Type B pancreatic cell (in vitro differentiated cells): ENCODE measurements around the gene CNTN4. TPM values are rescaled to one million over a fixed set of nuclear protein-coding genes. Genes with fewer than 3 reads are reported as not detected.

Source experiments
- DNase-seq: peaks from one replicate; pipeline ENCODE4 v3.0.0; 2021; ENCODE audit warnings: mixed read lengths; ENCODE audit not compliant: unreplicated experiment; ENCODE audit errors: extremely low spot score
- H3K27ac Mint-ChIP-seq: 2 replicates; pipeline ENCODE4 v1.8.0; 2021; ENCODE audit warnings: mild to moderate bottlenecking, mixed read lengths
- H3K27me3 Mint-ChIP-seq: 2 replicates; pipeline ENCODE4 v1.8.0; 2021; ENCODE audit warnings: mixed read lengths
- H3K36me3 Mint-ChIP-seq: 2 replicates; pipeline ENCODE4 v1.8.0; 2021; ENCODE audit warnings: mixed read lengths
- H3K4me1 Mint-ChIP-seq: one replicate; pipeline ENCODE4 v1.8.0; 2021; ENCODE audit warnings: mixed read lengths; ENCODE audit not compliant: unreplicated experiment
- H3K4me3 Mint-ChIP-seq: 2 replicates; pipeline ENCODE4 v1.8.0; 2021; ENCODE audit warnings: mild to moderate bottlenecking, mixed read lengths
- H3K9me3 Mint-ChIP-seq: 2 replicates; pipeline ENCODE4 v1.8.0; 2021; ENCODE audit warnings: mixed read lengths
- total RNA-seq: library from RNA; stranded (reverse); gene quantifications from 2 replicates; pipeline ENCODE4 v1.2.1, GENCODE V29; 2021; ENCODE audit warnings: low replicate concordance
- TF ChIP-seq, protein P1 (sequence below): fragments of 200-600 bp; sonication (generic); conservative IDR thresholded peaks from 2 replicates; pipeline ENCODE4 v1.5.0; 2021; ENCODE audit warnings: antibody characterized with exemption, mild to moderate bottlenecking

CNTN4 gene
- total RNA-seq, 1 donor from 2014 or later, result 29.7 TPM

DNA sequence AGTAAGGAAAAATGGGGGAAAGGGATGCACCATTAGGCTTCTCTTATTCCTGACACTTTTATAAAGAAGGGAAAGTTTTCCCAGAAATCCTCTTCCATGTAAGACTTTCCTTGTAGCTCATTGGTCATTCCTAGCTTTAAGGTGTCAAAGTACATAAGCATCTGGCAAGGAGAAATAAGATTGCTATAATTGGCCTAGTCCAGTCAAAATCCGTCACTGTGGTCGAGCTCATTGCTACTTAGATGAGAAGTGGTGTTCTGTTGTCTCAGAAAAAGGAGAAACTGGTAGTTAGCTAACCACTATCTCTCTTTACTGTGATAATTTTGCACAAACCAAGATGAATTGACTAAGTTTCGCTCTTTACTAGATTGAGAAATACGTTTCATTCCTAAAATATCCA lies 370.1 kb downstream of the CNTN4 start:
- Mint-ChIP-seq H3K4me1 (no peaks in the 10 kb centered on the region), H3K36me3 (no peaks in the 10 kb centered on the region), H3K27me3 (no peaks in the 10 kb centered on the region), H3K9me3 (no peaks in the 10 kb centered on the region), H3K4me3 (no peak overlapping the region), H3K27ac (no peak overlapping the region)
- TF ChIP-seq, protein P1, sequence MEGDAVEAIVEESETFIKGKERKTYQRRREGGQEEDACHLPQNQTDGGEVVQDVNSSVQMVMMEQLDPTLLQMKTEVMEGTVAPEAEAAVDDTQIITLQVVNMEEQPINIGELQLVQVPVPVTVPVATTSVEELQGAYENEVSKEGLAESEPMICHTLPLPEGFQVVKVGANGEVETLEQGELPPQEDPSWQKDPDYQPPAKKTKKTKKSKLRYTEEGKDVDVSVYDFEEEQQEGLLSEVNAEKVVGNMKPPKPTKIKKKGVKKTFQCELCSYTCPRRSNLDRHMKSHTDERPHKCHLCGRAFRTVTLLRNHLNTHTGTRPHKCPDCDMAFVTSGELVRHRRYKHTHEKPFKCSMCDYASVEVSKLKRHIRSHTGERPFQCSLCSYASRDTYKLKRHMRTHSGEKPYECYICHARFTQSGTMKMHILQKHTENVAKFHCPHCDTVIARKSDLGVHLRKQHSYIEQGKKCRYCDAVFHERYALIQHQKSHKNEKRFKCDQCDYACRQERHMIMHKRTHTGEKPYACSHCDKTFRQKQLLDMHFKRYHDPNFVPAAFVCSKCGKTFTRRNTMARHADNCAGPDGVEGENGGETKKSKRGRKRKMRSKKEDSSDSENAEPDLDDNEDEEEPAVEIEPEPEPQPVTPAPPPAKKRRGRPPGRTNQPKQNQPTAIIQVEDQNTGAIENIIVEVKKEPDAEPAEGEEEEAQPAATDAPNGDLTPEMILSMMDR, result no peak
- no peak for DNase-seq

DNA sequence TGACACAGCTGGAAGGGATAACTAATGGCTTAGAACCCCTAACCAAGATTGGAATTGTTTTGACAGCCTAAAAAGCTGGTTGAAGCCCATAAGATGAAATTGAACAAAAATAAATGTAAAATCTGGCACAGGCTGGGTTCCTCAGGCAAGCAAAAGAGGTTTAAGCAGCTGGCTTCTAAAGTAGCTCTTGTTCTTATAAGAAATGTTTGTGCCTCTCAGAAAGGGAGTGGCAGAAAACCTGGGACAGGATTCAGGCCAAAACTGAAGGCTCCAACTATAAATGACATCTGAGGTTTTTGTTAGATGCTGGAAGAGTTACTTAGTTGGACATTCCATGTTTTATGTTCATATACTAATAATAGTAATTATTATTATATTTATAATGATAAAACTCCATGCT lies 378.3 kb downstream of the CNTN4 start:
- TF ChIP-seq, protein P1, result no peak
- H3K27me3 Mint-ChIP-seq, result no peaks in the 10 kb centered on the region
- peaks cover 4% of the 10 kb centered on the region for H3K9me3 Mint-ChIP-seq
- H3K36me3 Mint-ChIP-seq, result no peaks in the 10 kb centered on the region
- no peaks in the 10 kb centered on the region for H3K4me1 Mint-ChIP-seq
- no peak overlapping the region for H3K4me3 Mint-ChIP-seq
- DNase-seq, result no peak
- H3K27ac Mint-ChIP-seq, result no peak overlapping the region

DNA sequence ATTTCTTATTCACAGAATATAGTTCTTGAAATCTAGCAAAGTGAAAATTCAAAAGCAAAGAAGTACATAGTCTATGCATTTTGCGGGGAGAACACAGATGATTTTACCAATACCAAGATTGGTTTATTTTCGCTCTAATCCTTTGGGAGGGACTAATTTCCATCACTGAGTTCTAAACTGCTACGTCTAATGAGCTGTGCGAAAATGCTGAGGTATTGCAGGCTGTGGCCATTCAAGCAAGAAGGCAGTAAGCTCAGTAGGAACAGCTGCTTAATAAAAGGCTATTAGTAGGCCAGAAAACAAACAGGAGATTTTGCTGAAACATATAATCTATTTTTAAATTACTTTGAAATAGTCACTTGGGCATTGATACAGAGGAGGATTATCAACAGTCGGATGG lies 379.0 kb downstream of the CNTN4 start:
- H3K27me3 Mint-ChIP-seq, result no peaks in the 10 kb centered on the region
- H3K36me3 Mint-ChIP-seq, result no peaks in the 10 kb centered on the region
- no peak for DNase-seq
- TF ChIP-seq, protein P1, result no peak
- no peak overlapping the region for H3K27ac Mint-ChIP-seq
- no peak overlapping the region for H3K4me3 Mint-ChIP-seq
- H3K4me1 Mint-ChIP-seq, result no peaks in the 10 kb centered on the region
- peaks cover 4% of the 10 kb centered on the region for H3K9me3 Mint-ChIP-seq

DNA sequence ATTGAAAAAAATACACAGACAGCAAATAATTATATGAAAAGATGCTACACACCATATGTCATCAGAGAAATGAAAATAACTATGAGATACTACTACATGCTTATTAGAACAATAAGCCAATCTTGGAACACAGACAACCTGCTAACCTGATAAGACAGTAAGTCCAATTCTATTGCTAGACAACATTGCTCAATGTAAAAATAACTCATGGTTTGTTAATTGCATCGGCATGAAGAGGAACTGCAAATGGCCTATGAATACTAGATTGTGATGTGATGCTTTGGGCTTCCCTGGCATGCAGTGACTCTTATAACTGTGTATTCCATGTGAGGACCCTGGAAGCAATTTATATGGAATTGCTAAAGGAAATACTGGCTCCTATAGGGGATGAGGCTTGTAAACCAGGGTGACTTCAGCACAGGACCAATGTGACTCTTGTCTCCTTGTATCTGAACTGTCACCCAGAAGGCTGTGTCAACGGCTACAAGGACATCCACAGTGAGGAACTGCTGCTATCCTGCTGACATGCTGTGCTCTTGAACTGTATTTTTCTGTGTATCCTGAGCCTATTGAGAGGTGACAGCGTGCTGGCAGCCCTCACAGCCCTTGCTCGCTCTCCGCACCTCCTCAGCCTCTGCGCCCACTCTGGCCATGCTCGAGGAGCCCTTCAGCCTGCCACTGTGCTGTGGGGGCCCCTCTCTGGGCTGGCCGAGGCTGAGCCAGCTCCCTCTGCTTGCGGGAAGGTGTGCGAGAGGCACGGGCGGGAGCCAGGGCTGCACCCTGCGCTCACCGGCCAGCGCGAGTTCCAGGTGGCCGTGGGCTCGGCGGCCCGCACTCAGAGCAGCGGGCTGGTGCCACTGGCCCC lies 385.7 kb downstream of the CNTN4 start:
- H3K27ac Mint-ChIP-seq, result no peak overlapping the region
- no peak for DNase-seq
- no peaks in the 10 kb centered on the region for H3K4me1 Mint-ChIP-seq
- H3K9me3 Mint-ChIP-seq, result peaks cover 4% of the 10 kb centered on the region
- H3K27me3 Mint-ChIP-seq, result no peaks in the 10 kb centered on the region
- no peaks in the 10 kb centered on the region for H3K36me3 Mint-ChIP-seq
- H3K4me3 Mint-ChIP-seq, result no peak overlapping the region
- TF ChIP-seq, protein P1, result no peak

DNA sequence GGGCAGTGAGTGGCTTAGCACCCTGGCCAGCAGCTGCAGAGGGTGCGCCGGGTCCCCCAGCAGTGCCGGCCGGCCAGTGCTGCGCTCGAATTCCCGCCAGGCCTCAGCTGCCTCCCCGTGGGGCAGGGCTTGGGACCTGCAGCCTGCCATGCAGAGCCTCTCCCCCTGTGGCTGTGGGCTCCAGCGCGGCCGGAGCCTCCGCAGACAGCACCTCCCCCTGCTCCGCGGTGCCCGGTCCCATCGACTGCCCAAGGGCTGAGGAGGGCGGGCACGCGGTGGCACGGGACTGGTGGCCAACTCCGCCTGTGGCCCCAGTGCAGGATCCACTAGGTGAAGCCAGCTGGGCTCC lies 386.3 kb downstream of the CNTN4 start:
- Mint-ChIP-seq H3K27ac (no peak overlapping the region), H3K9me3 (peaks cover 2% of the 10 kb centered on the region), H3K4me1 (no peaks in the 10 kb centered on the region), H3K27me3 (no peaks in the 10 kb centered on the region), H3K4me3 (no peak overlapping the region), H3K36me3 (no peaks in the 10 kb centered on the region)
- DNase-seq, result no peak
- TF ChIP-seq, protein P1, result no peak
